ENCODE results near the gene PFDN1. TPM values are rescaled to one million over a fixed set of nuclear protein-coding genes. Genes with fewer than 3 reads are reported as not detected.

The PFDN1 gene
- total and polyA plus RNA-seq, 9 of the 15 experiments (the other 6 are each of a cell fraction or from before 2014, with no cell fraction given), result 45.5 to 215 (median 78.0) TPM

DNA sequence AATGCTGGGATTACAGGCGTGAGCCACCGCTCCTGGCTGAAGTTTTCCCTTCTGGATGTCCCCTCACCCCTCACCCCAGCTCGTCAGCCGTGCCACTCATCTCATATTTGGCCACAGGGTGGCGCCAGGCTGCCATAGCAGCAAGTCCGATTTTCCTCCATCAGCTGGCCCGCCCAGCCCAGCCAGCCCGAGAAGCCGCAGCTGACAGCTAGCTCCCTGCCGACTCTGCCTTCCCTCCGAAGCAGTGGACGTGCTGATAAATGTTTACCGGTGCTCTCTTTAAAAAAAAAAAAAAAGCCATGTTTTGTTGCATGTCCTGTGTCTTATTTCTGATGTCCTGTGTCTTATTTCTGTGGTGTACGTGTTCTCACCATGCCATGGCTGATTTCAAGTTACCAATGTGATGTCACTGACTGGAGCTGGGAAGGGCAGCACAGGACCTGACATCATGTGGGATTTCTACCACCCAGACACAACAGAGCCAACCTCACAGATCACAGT, 58.3 kb downstream of the PFDN1 start (continued):
- TF ChIP-seq, protein P1, sequence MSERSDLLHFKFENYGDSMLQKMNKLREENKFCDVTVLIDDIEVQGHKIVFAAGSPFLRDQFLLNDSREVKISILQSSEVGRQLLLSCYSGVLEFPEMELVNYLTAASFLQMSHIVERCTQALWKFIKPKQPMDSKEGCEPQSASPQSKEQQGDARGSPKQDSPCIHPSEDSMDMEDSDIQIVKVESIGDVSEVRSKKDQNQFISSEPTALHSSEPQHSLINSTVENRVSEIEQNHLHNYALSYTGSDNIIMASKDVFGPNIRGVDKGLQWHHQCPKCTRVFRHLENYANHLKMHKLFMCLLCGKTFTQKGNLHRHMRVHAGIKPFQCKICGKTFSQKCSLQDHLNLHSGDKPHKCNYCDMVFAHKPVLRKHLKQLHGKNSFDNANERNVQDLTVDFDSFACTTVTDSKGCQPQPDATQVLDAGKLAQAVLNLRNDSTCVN (CRISPR knock-in tag; IDR thresholded peaks at IDR 0.05), result no peak
- TF ChIP-seq CBX8 (IDR thresholded peaks at IDR 0.05; ENCODE audit: borderline replicate concordance, extremely low read depth, low read depth, low read length, poor library complexity, severe bottlenecking), result no peak
- no peak for TF ChIP-seq ZNF12 (CRISPR knock-in tag; IDR thresholded peaks at IDR 0.05)
- no peak for TF ChIP-seq PHF8 (IDR thresholded peaks at IDR 0.05; ENCODE audit: borderline replicate concordance, low read length)
- no peak for TF ChIP-seq SMARCC2 (IDR thresholded peaks at IDR 0.05; ENCODE audit: low read depth)
- TF ChIP-seq XRCC5 (IDR thresholded peaks at IDR 0.05; ENCODE audit: low read depth, low read length), result no peak
- no peak for TF ChIP-seq ESRRA (IDR thresholded peaks at IDR 0.05; ENCODE audit: borderline replicate concordance, low read depth)
- TF ChIP-seq XRCC3 (IDR thresholded peaks at IDR 0.05), result no peak
- TF ChIP-seq SAFB (IDR thresholded peaks at IDR 0.05; ENCODE audit: borderline replicate concordance, low read depth, low read length), result no peak
- TF ChIP-seq ZNF24 (IDR thresholded peaks at IDR 0.05), result 0 out of 2 replicates have a peak, but pooled peaks have one; percentile 25
- TF ChIP-seq, protein P2, sequence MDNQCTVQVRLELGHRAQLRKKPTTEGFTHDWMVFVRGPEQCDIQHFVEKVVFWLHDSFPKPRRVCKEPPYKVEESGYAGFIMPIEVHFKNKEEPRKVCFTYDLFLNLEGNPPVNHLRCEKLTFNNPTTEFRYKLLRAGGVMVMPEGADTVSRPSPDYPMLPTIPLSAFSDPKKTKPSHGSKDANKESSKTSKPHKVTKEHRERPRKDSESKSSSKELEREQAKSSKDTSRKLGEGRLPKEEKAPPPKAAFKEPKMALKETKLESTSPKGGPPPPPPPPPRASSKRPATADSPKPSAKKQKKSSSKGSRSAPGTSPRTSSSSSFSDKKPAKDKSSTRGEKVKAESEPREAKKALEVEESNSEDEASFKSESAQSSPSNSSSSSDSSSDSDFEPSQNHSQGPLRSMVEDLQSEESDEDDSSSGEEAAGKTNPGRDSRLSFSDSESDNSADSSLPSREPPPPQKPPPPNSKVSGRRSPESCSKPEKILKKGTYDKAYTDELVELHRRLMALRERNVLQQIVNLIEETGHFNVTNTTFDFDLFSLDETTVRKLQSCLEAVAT (IDR thresholded peaks at IDR 0.05), result 0 out of 4 replicates have a peak, but pooled peaks of 1 of the 2 experiments have one; percentile 57
- no peak for TF ChIP-seq PREB (CRISPR knock-in tag; IDR thresholded peaks at IDR 0.05)
- TF ChIP-seq BCL6 (CRISPR knock-in tag; IDR thresholded peaks at IDR 0.05), result no peak
- no peak for TF ChIP-seq ZNF696 (CRISPR knock-in tag; conservative IDR thresholded peaks at IDR 0.05)
- no peak for TF ChIP-seq TCFL5 (CRISPR knock-in tag; conservative IDR thresholded peaks at IDR 0.05)
- no peak for TF ChIP-seq ZNF77 (CRISPR knock-in tag; IDR thresholded peaks at IDR 0.05)
- no peak for TF ChIP-seq TAF9B (IDR thresholded peaks at IDR 0.05; ENCODE audit: partially characterized antibody)
- peak; percentile 74 for TF ChIP-seq CC2D1A (IDR thresholded peaks at IDR 0.05)
- no peak for TF ChIP-seq SMARCE1 (IDR thresholded peaks at IDR 0.05)
- no peak for TF ChIP-seq ARID1B (IDR thresholded peaks at IDR 0.05)
- no peak for TF ChIP-seq ETV6 (IDR thresholded peaks at IDR 0.05; ENCODE audit: borderline replicate concordance in 1 of 2, low read depth in 2 of 2, low read length in 1 of 2)
- no peak for TF ChIP-seq ETV6 (CRISPR knock-in tag; IDR thresholded peaks at IDR 0.05; ENCODE audit: borderline replicate concordance)
- TF ChIP-seq RAD21 (CRISPR knock-in tag; conservative IDR thresholded peaks at IDR 0.05 in 1 of 2, IDR thresholded peaks at IDR 0.05 in 1 of 2), result peak; percentile 90 to 91
- no peak for TF ChIP-seq KDM2B (CRISPR knock-in tag; IDR thresholded peaks at IDR 0.05)
- peak; percentile 73 to 76; a peak in 1 of 4 replicates for TF ChIP-seq SIN3A (IDR thresholded peaks at IDR 0.05; ENCODE audit: borderline replicate concordance in 2 of 2, control insufficient read depth in 1 of 2, low read depth in 2 of 2, low read length in 2 of 2)
- TF ChIP-seq ATF7 (IDR thresholded peaks at IDR 0.05), result no peak
- TF ChIP-seq CHD4 (IDR thresholded peaks at IDR 0.05; ENCODE audit: insufficient read depth, insufficient replicate concordance, low read depth, low read length, poor library complexity, severe bottlenecking), result no peak

Data from K562 (cell line).